ENCODE data around the gene ABCC5.

GRCh38 chr3:183873914-183874313 is 143.8 kb downstream of the ABCC5 start:
- TF ChIP-seq CTCF (IDR thresholded peaks at IDR 0.05; ENCODE audit: low read length): no peak
- TF ChIP-seq EZH2 (optimal IDR thresholded peaks at IDR 0.05; ENCODE audit: low read depth, low read length): no peak

Data from MM.1S (cell line).